Thyroid gland (tissue), 4 donors: ENCODE data around the gene PCSK1. TPM values are rescaled to one million over a fixed set of nuclear protein-coding genes. Genes with fewer than 3 reads are reported as not detected.
A peak's percentile ranks its signal among the peaks of the same experiment; 100 is the strongest.
"Not testable (repeated sequence)": the region's sequence is repeated elsewhere in the genome, so short reads cannot be mapped to it uniquely, and the experiment has no call there.

ENCODE experiments used
- DNase-seq, 2 donors: peaks; one replicate each; pipeline ENCODE4 v3.0.0-alpha.2; 2019
- H3K27ac ChIP-seq, 3 donors: fragments of 200-600 bp; sonication (generic); 1 replicate in 2 of 3; 2 replicates in 1 of 3; pipeline ENCODE4 v1.5.1; 2016 to 2019; ENCODE audit warnings: mild to moderate bottlenecking in 1 of 3, moderate library complexity in 1 of 3
- H3K27me3 ChIP-seq: fragments of 200-600 bp; sonication (generic); one replicate; pipeline ENCODE4 v1.5.1; 2019
- H3K36me3 ChIP-seq, 2 donors: fragments of 200-600 bp; sonication (generic); one replicate each; pipeline ENCODE4 v1.5.1; 2016 to 2019
- H3K4me1 ChIP-seq, 2 donors: fragments of 200-600 bp; sonication (generic); one replicate each; pipeline ENCODE4 v1.5.1; 2017 to 2019
- H3K4me3 ChIP-seq, 3 donors: fragments of 200-600 bp; sonication (generic); replicated peaks in 1 of 3; 1 replicate in 2 of 3; 2 replicates in 1 of 3; pipeline ENCODE4 v1.5.1; 2016; ENCODE audit warnings: mild to moderate bottlenecking in 1 of 3
- H3K9me3 ChIP-seq: fragments of 200-600 bp; sonication (generic); one replicate; pipeline ENCODE4 v1.5.1; 2017
- POLR2A ChIP-seq, 2 donors: fragments of 450-650 bp; IDR thresholded peaks; one replicate each; pipeline ENCODE4 v1.6.1; 2017; ENCODE audit warnings: antibody characterized with exemption in 2 of 2, mild to moderate bottlenecking in 2 of 2, moderate library complexity in 1 of 2
- WGBS, 2 donors: methylation state at CpG; one replicate each; pipeline ENCODE4 v1.1.5; 2017; 5-methylcytosine and 5-hydroxymethylcytosine counted together
- intact Hi-C: fragments of 100-400 bp; cut with DNase I; formaldehyde crosslinking; loops from one replicate; pipeline ENCODE4 v1.15.1; 2023
- total RNA-seq, 4 donors: library from RNA; depleted of rRNA; stranded (reverse); fragments of >200 nt; gene quantifications; one replicate each; pipeline ENCODE4 v1.2.3, GENCODE V29; 2016
- TF ChIP-seq, protein P1 (sequence below), 6 experiments: fragments of 200-600 bp in 3 of 6; fragments of 450-650 bp in 3 of 6; sonication (generic) in 3 of 6; IDR thresholded peaks; one replicate each; pipeline ENCODE4 v1.5.1; 2016 to 2019; ENCODE audit warnings: antibody characterized with exemption in 6 of 6, mild to moderate bottlenecking in 2 of 6, inconsistent platforms in 1 of 6, moderate library complexity in 1 of 6

Gene PCSK1
- total RNA-seq, 4 donors from 2014 or later, result 2.3 to 16.8 (median 7.3) TPM

DNA sequence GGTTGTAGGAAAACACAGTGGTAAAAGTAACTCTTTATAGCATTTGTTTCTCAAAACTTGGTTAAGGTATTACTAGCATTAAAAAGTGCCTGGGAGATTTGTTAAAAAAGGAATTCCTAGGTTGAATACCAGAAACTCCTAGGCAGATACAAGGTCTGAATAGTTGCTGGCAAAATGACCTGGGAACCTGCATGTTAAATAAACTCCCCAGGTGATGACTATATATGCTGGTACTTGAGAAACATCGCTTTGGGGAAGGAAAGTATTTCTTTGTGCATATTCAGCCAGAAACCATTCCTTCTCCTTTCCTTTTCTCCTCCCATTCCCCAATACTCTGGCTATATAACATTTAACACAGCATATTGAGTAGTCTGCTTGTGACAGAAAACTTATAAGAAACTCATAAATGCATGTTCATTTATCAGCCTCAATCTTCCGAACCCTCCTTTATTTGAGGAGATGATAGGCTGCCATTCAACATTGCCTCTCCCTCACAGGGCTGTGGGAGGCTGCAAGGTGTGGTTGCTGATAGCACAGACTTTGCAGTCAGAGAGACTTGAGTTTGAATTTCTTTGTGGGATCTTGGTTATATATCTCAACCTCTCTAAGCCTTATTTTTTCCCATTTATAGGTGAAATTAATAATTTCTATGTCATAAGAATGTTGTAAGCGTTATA lies 28.7 kb downstream of the PCSK1 start:
- DNase-seq, result no peak
- no peak for TF ChIP-seq POLR2A (IDR thresholded peaks at IDR 0.05)
- TF ChIP-seq, protein P1, sequence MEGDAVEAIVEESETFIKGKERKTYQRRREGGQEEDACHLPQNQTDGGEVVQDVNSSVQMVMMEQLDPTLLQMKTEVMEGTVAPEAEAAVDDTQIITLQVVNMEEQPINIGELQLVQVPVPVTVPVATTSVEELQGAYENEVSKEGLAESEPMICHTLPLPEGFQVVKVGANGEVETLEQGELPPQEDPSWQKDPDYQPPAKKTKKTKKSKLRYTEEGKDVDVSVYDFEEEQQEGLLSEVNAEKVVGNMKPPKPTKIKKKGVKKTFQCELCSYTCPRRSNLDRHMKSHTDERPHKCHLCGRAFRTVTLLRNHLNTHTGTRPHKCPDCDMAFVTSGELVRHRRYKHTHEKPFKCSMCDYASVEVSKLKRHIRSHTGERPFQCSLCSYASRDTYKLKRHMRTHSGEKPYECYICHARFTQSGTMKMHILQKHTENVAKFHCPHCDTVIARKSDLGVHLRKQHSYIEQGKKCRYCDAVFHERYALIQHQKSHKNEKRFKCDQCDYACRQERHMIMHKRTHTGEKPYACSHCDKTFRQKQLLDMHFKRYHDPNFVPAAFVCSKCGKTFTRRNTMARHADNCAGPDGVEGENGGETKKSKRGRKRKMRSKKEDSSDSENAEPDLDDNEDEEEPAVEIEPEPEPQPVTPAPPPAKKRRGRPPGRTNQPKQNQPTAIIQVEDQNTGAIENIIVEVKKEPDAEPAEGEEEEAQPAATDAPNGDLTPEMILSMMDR (IDR thresholded peaks at IDR 0.05), result no peak
- WGBS, 2 donors, result 65 to 88% methylated on average over 3 of the region's 3 CpGs
- Histone ChIP-seq H3K9me3 (no peaks in the 10 kb centered on the region), H3K4me1 (no peaks in the 10 kb centered on the region), H3K27me3 (no peaks in the 10 kb centered on the region), H3K27ac (no peak overlapping the region), H3K4me3 (no peak overlapping the region), H3K36me3 (no peaks in the 10 kb centered on the region)
- intact Hi-C loops, result no loop called here

DNA sequence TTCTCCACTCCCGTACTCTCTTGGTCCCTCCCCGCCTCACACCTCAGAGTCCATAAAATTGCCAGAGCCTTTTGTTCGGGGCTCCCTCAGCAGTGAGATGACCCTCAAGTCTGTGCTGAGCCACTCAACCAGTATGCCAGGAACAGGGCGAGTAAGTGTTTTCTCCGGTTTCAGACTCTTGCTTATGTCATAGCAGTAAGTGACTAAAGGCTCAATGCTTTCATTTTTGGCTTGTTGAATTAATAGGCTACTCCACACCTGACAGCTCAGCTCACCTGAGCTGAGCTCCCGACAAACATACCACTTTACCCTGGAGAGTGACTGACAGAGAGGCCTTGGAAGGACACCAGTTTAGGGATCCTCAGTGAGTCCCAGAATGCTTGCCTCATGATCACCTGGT lies 30.5 kb downstream of the PCSK1 start:
- no peak for TF ChIP-seq POLR2A (IDR thresholded peaks at IDR 0.05)
- TF ChIP-seq, protein P1 (IDR thresholded peaks at IDR 0.05), result no peak
- intact Hi-C loops, result no loop called here
- H3K27ac ChIP-seq, result no peak overlapping the region
- DNase-seq, result peak in 1 of 2 donors; percentile 2
- WGBS, 2 donors, result 55 to 63% methylated on average over 6 of the region's 6 CpGs
- no peaks in the 10 kb centered on the region for H3K4me1 ChIP-seq
- H3K9me3 ChIP-seq, result no peaks in the 10 kb centered on the region
- H3K27me3 ChIP-seq, result no peaks in the 10 kb centered on the region
- H3K4me3 ChIP-seq, result no peak overlapping the region
- H3K36me3 ChIP-seq, result no peaks in the 10 kb centered on the region

DNA sequence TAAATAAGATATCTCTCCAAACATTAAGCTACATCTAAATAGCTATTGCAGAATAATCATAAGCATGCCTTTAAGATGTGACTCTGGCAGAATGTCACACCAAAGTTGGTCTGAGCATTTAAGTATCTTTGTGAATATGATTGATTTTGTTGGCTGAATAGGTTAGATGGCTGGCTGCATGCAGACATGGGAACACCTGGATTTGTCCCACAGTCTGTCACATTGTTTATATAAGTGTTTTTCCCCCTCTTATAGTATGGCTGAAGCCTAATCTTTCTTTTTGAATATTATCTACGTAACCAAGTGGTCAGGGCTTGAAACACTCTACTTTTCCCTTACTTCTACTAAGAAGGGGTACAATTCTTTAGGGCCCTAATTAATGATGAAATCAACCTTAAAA lies 36.2 kb downstream of the PCSK1 start:
- intact Hi-C loops, result no loop called here
- no peak overlapping the region for H3K27ac ChIP-seq
- H3K9me3 ChIP-seq, result no peaks in the 10 kb centered on the region
- H3K4me1 ChIP-seq, result no peaks in the 10 kb centered on the region
- WGBS, 2 donors, result 91 to 94% methylated on average over 1 of the region's 1 CpG
- no peaks in the 10 kb centered on the region for H3K36me3 ChIP-seq
- DNase-seq, result no peak
- H3K27me3 ChIP-seq, result no peaks in the 10 kb centered on the region
- TF ChIP-seq POLR2A (IDR thresholded peaks at IDR 0.05), result no peak
- no peak overlapping the region for H3K4me3 ChIP-seq

DNA sequence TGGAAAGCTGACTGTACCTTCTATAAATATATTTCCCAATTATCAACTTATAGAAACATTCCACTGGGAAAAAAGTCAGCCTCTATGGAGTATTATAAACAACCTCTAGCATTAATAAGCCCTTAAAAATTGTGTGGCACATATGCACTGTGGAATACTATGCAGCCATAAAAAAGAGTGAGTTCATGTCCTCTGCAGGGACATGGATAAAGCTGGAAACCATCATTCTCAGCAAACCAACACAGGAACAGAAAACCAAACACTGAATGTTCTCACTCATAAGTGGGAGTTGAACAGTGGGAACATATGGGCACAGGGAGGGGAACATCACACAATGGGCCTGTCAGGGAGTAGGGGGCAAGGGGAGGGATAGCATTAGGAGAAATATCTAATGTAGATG lies 37.8 kb downstream of the PCSK1 start:
- H3K36me3 ChIP-seq, H3K4me1 ChIP-seq, H3K9me3 ChIP-seq, DNase-seq, H3K4me3 ChIP-seq, H3K27me3 ChIP-seq, intact Hi-C loops, H3K27ac ChIP-seq: not testable (repeated sequence)

DNA sequence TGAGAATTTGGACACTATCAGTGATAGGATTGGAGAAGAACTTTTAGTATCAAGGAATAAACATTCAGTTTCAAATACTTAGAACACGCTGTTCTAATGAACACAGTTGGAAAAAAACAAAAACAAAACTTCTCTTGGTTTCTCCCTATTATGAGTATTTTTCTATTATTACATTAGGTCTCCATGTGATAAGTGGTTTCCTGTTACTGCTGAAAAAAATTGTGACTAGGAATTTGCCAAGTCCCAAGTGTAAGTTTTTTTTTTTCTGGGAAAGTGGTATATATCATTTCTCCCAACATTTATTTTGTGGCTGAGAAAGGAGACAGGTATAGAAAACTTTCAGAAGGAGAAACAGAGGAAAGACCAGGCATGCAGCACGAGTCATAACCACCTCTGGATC lies 41.1 kb downstream of the PCSK1 start:
- no peaks in the 10 kb centered on the region for H3K27me3 ChIP-seq
- no peak for DNase-seq
- peaks cover 0 to 5% of the 10 kb centered on the region in 2 donors for H3K4me1 ChIP-seq
- H3K27ac ChIP-seq, result no peak overlapping the region
- WGBS, 2 donors, result 74 to 79% methylated on average over 2 of the region's 2 CpGs
- H3K9me3 ChIP-seq, result no peaks in the 10 kb centered on the region
- TF ChIP-seq POLR2A (IDR thresholded peaks at IDR 0.05), result no peak
- TF ChIP-seq, protein P1 (IDR thresholded peaks at IDR 0.05), result no peak
- no peak overlapping the region for H3K4me3 ChIP-seq
- no peaks in the 10 kb centered on the region for H3K36me3 ChIP-seq
- intact Hi-C loops, result no loop called here

DNA sequence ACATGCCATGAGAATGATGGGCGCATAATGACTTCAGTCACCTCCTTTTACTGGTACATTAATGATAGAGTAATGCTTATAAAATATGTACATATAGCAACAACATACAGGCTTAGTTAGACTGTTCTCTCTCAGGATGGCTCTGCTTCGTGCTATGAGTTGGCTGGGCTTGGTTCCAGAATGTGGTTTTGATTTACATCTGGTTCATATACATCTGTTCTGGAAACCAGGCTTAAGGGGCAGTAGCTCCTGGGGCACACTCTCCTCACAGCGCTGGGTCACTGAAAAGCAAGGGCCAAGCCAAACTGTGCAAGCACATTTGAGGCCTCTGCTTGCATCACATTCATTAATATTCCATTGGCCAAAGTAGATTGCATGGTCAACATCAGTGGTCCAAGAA lies 44.9 kb downstream of the PCSK1 start:
- Histone ChIP-seq H3K27me3 (no peaks in the 10 kb centered on the region), H3K27ac (no peak overlapping the region), H3K4me3 (no peak overlapping the region), H3K9me3 (no peaks in the 10 kb centered on the region), H3K36me3 (no peaks in the 10 kb centered on the region), H3K4me1 (peaks cover 0 to 5% of the 10 kb centered on the region in 2 donors)
- intact Hi-C loops, result no loop called here
- TF ChIP-seq POLR2A (IDR thresholded peaks at IDR 0.05), result no peak
- TF ChIP-seq, protein P1 (IDR thresholded peaks at IDR 0.05), result no peak
- 82 to 93% methylated on average over 3 of the region's 3 CpGs for WGBS, 2 donors
- no peak for DNase-seq
